Endometrial microvascular endothelial cells (primary cell): ENCODE measurements around the gene MALAT1. TPM values are rescaled to one million over a fixed set of nuclear protein-coding genes. Genes with fewer than 3 reads are reported as not detected.

Experiments used
- in situ Hi-C: cut with HindIII; loops from 2 replicates; pipeline ENCODE4 v1.10.0; 2017; ENCODE audit warnings: low sequenced_read_pairs, low pct_unique_long_range_greater_than_20kb; ENCODE audit errors: inconsistent ontology term
- total RNA-seq: library from RNA; depleted of rRNA; stranded (reverse); fragments of >200 nt; gene quantifications from one replicate; pipeline ENCODE4 v1.2.3, GENCODE V29; 2015; ENCODE audit errors: inconsistent ontology term

Gene MALAT1
- total RNA-seq, 1 donor from 2014 or later: 1,401 TPM

GRCh38 chr11:65529475-65530156 lies 30.8 kb downstream of the MALAT1 start:
- in situ Hi-C loops: no loop called here

GRCh38 chr11:65530157-65530496 lies 31.3 kb downstream of the MALAT1 start:
- in situ Hi-C loops: no loop called here

DNA sequence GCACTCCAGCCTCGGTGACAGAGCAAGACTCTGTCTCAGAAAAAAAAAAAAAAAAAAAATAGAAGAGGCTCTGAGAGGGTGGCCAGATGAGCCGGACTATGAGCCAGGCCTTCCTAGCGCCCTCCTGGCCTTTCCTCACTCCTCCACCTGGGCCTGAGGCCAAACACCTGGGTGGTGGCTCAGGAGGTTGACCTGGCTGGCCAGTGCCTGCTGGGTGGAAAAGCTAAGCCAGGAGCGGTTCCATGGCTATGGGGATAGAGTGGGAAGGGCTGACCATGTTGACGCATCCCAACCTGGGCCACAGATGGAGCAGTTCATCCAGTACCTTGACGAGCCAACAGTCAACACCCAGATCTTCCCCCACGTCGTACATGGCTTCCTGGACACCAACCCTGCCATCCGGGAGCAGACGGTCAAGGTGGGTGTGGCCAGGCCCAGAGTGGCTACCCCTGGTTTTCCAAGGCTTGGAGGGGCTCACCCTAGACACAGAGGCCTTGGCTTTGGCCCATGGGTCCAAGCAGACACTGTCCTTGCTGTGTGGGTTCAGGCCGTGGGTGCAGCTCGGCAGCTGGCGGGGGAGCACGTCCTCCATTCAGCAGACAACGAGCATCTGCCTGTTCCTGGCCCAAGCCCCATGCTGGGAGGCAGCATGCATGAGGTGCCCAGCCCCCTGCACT lies 33.7 kb downstream of the MALAT1 start:
- in situ Hi-C loops: no loop called here

DNA sequence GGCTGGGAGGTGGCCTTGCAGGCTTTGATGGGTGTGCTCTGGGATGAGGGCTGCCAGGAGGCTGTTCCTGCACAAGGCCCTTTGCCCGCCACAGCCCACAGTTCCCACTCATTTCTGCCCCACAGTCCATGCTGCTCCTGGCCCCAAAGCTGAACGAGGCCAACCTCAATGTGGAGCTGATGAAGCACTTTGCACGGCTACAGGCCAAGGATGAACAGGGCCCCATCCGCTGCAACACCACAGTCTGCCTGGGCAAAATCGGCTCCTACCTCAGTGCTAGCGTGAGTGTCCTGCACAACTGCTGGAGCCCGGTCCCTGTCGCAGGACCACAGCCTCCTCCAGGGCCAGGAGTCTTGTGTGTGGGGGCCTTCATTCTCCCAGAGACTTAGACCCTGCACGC lies 36.3 kb downstream of the MALAT1 start:
- in situ Hi-C loops: no loop called here

DNA sequence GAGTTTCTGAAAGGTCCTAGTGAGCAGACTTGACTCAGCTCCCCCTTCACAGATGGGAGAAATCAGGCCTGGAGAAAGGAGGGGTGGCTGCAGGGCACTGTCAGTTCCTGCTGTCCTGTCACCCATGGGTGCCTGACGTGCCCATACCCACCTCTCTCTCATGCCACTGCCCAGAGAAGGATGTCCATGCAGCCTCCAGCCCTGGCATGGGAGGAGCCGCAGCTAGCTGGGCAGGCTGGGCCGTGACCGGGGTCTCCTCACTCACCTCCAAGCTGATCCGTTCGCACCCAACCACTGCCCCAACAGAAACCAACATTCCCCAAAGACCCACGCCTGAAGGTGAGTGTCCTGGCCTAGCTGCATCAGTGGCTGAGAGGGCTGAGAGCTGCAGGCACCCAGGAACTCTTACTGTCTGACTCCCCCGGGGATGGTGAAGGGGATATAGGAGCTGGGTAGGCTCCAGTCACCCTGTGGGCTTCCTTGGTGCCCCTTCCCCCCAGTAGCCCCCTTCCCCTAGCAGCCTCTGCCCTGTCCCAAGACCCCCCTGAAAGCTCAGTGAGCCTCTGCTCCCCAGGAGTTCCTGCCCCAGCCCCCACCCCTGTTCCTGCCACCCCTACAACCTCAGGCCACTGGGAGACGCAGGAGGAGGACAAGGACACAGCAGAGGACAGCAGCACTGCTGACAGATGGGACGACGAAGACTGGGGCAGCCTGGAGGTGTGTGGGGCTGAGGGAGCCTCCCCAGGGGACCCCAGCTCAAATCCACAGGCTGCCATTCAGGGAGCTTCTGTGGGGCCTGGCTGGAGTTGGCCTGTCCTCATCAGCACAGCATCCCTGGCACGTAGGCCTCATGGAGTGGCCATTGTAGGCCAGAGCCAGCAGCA lies 37.8 kb downstream of the MALAT1 start:
- in situ Hi-C loops: no loop called here

DNA sequence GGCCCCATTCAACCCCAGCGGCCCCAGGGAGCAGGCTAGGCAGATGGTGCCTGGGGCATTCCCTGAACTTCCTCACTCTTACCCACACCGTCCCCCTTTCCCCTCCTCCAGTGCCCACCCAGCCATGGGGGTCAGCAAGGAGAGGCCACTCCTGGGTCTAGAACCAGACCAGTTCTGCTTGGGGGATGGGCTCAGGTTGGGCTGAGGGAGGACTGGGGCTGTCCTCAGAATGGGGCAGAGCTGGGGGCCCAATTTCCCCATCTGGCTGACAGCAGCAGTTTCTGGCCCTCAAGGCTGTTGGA lies 38.4 kb downstream of the MALAT1 start:
- in situ Hi-C loops: no loop called here

GRCh38 chr11:65537620-65538231 lies 38.9 kb downstream of the MALAT1 start:
- in situ Hi-C loops: no loop called here

GRCh38 chr11:65538232-65538914 lies 39.5 kb downstream of the MALAT1 start:
- in situ Hi-C loops: no loop called here

- in situ Hi-C loops: no loop called here
Observed at GRCh38 chr11:65538915-65539743, 40.3 kb downstream of the MALAT1 start.

DNA sequence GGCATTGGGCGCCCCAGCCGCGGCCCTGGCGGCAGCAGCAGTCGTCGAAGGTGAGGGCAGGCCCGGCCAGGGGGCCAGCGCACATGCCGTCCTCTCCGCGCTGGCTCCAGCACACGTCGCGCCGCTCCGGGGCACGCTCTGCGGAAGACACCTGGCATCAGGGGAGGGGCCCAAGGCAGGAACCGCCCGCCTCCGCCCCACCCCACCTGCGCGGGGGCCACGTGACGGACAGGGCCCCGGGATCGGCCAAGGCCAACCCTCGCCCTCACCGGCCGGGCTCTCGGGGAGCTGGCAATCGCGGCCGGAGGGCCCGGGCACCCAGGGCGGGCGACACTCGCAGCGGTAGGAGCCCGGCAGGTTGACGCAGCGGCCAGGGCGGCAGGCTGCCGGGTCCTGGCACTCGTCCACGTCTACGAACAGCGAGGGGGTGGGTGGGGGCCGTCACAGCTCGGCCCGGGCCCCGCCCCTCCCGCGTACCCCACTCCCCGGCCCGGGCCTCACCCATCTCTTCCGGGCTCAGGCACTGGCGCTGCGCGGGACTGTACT lies 41.0 kb downstream of the MALAT1 start:
- in situ Hi-C loops: no loop called here

- in situ Hi-C loops: no loop called here
Observed at GRCh38 chr11:65540290-65541092, 41.6 kb downstream of the MALAT1 start.

DNA sequence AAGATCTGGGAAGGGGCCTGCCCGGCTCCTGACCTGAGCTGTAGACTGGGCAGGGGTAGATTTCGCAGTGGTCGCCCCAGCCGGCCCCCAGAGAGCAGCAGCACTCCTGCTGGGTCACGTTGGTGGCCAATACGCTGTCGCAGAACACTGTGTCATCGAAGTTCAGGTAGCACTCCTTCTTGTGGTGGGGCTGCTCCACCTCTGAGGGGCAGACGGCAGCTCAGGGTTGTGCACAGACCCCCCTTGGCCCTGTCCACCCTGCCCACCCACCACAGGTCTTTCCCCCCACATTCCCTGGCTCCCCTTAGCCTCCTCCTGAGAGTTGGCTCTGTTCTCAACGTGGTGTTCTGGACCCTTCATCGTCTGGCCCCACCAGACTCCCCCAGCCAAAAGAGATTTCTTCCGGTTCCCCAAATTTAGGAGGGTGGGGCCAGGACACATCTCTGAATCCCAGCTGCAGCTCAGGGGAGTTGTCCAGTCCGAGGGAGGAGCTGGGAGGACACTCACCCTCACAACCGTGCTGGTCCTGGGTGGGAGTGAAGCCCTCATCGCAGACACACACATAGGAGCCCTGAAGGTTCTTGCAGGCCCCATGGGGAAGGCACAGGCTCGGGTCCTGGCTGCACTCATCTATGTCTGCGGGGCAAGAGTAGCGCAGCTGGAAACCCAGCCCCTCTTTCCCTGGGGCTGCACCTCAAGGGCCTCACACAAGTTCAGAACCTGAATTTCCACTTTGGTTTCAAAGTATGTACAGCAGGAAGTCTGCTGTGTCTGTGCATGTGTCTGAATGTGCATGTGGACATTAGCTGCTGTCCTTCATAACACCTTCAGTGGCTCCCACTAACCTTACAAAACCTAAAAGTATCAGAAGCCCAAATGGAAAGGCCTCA lies 42.5 kb downstream of the MALAT1 start:
- in situ Hi-C loops: no loop called here

GRCh38 chr11:65542738-65543390 lies 44.0 kb downstream of the MALAT1 start:
- in situ Hi-C loops: no loop called here

- in situ Hi-C loops: no loop called here
Observed at GRCh38 chr11:65545853-65546216, 47.0 kb downstream of the MALAT1 start.

- in situ Hi-C loops: no loop called here
Observed at GRCh38 chr11:65546217-65546958, 47.5 kb downstream of the MALAT1 start.
